ENCODE measurements around the gene MEIS3. TPM values are rescaled to one million over a fixed set of nuclear protein-coding genes. Genes with fewer than 3 reads are reported as not detected.

The MEIS3 gene
- total RNA-seq, 3 donors from 2014 or later, result 2.1 to 11.6 (median 4.2) TPM

DNA sequence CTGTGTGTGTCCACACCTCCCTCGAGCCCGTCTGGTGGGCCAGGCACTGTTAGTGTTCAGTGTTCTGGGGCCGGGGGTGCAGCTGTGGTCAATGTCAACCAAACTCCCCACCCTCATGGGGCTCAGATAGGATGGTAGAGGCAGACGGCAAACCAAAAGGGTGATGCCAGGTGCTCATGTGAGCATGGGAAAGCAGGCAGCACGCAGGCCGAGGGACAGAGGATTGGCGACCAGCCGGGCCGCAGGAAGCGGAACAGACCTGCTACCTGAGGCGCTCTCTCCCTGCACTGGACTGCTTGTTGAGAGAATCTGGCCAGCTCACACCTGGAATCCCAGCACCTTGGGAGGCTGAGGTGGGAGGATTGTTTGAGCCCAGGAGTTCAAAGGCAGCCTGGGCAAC lies 41.1 kb downstream of the MEIS3 start:
- ATAC-seq (no peak), DNase-seq (no peak)
- H3K36me3 ChIP-seq (ENCODE audit: low read depth), result no peaks in the 10 kb centered on the region
- TF ChIP-seq, protein P1, sequence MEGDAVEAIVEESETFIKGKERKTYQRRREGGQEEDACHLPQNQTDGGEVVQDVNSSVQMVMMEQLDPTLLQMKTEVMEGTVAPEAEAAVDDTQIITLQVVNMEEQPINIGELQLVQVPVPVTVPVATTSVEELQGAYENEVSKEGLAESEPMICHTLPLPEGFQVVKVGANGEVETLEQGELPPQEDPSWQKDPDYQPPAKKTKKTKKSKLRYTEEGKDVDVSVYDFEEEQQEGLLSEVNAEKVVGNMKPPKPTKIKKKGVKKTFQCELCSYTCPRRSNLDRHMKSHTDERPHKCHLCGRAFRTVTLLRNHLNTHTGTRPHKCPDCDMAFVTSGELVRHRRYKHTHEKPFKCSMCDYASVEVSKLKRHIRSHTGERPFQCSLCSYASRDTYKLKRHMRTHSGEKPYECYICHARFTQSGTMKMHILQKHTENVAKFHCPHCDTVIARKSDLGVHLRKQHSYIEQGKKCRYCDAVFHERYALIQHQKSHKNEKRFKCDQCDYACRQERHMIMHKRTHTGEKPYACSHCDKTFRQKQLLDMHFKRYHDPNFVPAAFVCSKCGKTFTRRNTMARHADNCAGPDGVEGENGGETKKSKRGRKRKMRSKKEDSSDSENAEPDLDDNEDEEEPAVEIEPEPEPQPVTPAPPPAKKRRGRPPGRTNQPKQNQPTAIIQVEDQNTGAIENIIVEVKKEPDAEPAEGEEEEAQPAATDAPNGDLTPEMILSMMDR (IDR thresholded peaks at IDR 0.05), result no peak
- H3K9me3 ChIP-seq, result no peaks in the 10 kb centered on the region
- H3K4me1 ChIP-seq (ENCODE audit: low read depth), result no peaks in the 10 kb centered on the region
- H3K4me3 ChIP-seq, result no peak overlapping the region
- intact Hi-C loops (cut with DNase I, micrococcal nuclease), result no loop called here

DNA sequence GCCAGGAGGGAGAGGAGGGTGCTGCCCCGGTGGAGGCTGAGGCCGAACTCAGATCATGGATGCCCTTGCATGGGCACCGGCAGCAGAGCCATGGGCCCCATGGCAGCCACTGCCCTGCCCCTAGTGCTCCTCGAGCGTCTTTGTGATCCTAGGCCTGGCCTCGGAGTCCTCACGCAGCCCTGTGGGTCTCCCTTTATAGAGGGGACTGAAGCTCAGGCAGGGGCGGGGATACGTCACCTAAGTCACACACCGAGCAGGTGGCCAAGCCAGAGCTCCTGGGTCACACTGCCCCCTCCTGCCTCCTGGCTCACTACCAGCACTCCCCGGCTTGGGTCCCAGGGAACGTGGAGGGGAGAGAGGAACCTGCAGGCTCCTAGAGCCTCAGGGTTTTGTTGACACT lies 41.5 kb downstream of the MEIS3 start:
- H3K9me3 ChIP-seq, result no peaks in the 10 kb centered on the region
- TF ChIP-seq, protein P1 (IDR thresholded peaks at IDR 0.05), result no peak
- intact Hi-C loops (cut with DNase I, micrococcal nuclease), result no loop called here
- DNase-seq (no peak), ATAC-seq (no peak)
- no peaks in the 10 kb centered on the region for H3K4me1 ChIP-seq (ENCODE audit: low read depth)
- no peak overlapping the region for H3K4me3 ChIP-seq
- no peaks in the 10 kb centered on the region for H3K36me3 ChIP-seq (ENCODE audit: low read depth)

DNA sequence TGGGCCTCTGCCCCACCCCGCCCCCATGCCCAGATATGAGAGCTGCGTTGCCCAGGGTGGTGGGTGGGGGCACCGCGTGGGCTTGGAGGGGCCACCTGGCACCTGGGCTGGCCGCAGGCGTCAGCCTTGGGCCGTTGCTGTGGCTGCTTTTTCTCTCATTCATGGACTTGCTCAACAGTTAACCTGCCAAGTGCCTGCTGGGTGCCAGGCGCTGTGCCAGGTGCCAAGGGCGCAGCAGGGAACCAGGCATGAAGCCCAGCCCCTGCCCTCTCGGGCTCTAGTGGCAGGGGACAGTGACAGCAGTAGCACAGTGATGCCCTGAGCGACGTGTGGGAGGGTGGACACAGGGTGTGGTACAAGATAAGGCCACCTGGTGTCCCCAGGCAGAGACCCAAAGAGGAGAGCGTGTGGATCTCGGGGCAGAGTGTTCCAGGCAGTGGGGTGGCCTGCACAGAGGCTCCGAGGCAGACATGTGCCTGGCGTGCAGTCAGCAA lies 42.1 kb downstream of the MEIS3 start:
- H3K4me3 ChIP-seq, result no peak overlapping the region
- DNase-seq, result no peak
- TF ChIP-seq, protein P1 (IDR thresholded peaks at IDR 0.05), result no peak
- ATAC-seq, result peak; percentile 5
- H3K36me3 ChIP-seq (ENCODE audit: low read depth), result no peaks in the 10 kb centered on the region
- no peaks in the 10 kb centered on the region for H3K9me3 ChIP-seq
- no peaks in the 10 kb centered on the region for H3K4me1 ChIP-seq (ENCODE audit: low read depth)
- intact Hi-C loops (cut with DNase I, micrococcal nuclease), result no loop called here

DNA sequence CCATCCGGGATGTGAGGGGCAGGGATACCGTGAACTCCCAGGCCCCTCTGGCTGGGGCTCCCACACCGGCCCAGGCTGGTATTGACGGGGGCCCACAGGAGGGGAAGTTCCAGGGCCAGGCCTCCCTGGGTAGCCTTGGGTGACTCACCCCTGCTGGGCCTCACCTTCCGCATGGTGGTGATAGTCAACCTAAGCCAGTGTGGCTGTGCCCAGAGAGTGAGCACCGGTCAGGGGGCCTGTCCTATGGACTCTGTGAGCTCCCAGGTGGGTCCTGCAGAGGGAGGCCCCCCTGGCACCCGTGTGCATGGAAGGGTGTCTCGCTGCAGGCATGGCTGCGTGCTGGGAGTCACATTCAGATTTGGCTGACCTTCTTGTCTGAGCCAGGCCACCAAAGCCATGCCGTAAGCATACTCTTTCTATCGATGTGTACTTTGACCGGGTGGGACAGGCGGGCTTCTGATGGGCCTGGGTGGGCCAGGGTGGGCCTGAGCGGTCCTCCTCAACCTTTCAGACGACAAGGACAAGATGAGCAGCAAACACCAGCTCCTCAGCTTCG lies 42.7 kb downstream of the MEIS3 start:
- Histone ChIP-seq H3K36me3 (ENCODE audit: low read depth) (no peaks in the 10 kb centered on the region), H3K4me1 (ENCODE audit: low read depth) (no peaks in the 10 kb centered on the region), H3K4me3 (no peak overlapping the region), H3K9me3 (no peaks in the 10 kb centered on the region)
- DNase-seq (no peak), ATAC-seq (no peak)
- intact Hi-C loops (cut with DNase I, micrococcal nuclease), result no loop called here
- TF ChIP-seq, protein P1 (IDR thresholded peaks at IDR 0.05), result no peak

DNA sequence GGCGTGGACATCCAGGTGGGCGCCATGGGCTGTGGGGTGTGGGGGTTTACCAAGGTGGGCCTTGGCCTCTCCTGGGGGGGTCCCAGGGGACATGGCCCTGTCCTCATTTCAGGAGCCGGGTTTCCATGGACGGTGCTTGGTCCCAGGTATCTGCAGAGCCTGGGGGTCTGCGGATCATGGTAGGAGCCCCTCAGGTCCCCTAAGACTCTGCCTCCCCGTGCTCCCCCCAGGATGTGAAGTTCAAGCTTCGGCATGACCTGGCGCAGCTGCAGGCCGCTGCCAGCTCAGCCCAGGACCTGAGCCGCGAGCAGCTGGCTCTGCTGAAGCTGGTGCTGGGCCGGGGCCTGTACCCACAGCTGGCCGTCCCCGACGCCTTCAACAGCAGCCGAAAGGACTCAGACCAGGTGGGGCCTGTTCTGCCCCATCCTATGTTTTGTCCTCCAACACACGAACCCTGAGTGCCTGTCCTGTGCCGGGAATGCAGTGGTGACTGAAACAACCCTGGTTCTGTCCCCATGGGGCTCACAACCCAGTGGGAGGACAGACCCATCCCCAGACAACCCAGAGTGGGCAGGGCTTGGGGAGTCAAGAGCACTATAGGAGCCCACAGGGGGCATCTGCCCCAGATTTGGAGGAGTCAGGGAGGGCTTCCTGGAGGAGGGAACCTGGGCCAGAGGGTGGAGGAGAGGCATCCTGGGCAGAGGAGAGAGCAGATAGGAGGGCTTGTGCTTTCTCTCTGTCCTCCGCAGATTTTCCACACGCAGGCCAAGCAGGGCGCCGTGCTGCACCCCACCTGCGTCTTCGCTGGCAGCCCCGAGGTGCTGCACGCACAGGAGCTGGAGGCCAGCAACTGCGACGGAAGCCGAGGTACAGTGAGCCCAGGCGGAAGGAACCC lies 43.4 kb downstream of the MEIS3 start:
- intact Hi-C loops (cut with DNase I, micrococcal nuclease), result no loop called here
- TF ChIP-seq, protein P1 (IDR thresholded peaks at IDR 0.05), result no peak

More for the DNA sequence above, 43.4 kb downstream of the MEIS3 start:
- ATAC-seq (no peak), DNase-seq (no peak)
- no peaks in the 10 kb centered on the region for H3K4me1 ChIP-seq (ENCODE audit: low read depth)
- H3K9me3 ChIP-seq, result no peaks in the 10 kb centered on the region
- no peaks in the 10 kb centered on the region for H3K36me3 ChIP-seq (ENCODE audit: low read depth)
- no peak overlapping the region for H3K4me3 ChIP-seq

Data from mucosa of descending colon (tissue), 3 donors.